D721Med (cell line): ENCODE measurements around the gene ZSWIM8.
"Not testable (repeated sequence)": the region's sequence is repeated elsewhere in the genome, so short reads cannot be mapped to it uniquely, and the experiment has no call there.

Experiments
- DNase-seq: peaks from one replicate; pipeline ENCODE4 v3.0.0; 2011; ENCODE audit warnings: low spot score; ENCODE audit not compliant: insufficient read length
- FAIRE-seq: peaks from 2 replicates; lab custom pipeline; 2011; peaks lifted over from hg19 to GRCh38; lab: Jason Lieb, UNC
- TF ChIP-seq, protein P1 (sequence below): IDR thresholded peaks from 2 replicates; pipeline ENCODE4 v1.5.1; 2012; ENCODE audit warnings: mild to moderate bottlenecking, control low read depth; ENCODE audit not compliant: insufficient read depth; ENCODE audit errors: missing control alignments

ZSWIM8 gene

GRCh38 chr10:73782749-73783085 is 2.7 kb upstream of the ZSWIM8 start:
- DNase-seq = no peak
- FAIRE-seq = no peak
- TF ChIP-seq, protein P1, sequence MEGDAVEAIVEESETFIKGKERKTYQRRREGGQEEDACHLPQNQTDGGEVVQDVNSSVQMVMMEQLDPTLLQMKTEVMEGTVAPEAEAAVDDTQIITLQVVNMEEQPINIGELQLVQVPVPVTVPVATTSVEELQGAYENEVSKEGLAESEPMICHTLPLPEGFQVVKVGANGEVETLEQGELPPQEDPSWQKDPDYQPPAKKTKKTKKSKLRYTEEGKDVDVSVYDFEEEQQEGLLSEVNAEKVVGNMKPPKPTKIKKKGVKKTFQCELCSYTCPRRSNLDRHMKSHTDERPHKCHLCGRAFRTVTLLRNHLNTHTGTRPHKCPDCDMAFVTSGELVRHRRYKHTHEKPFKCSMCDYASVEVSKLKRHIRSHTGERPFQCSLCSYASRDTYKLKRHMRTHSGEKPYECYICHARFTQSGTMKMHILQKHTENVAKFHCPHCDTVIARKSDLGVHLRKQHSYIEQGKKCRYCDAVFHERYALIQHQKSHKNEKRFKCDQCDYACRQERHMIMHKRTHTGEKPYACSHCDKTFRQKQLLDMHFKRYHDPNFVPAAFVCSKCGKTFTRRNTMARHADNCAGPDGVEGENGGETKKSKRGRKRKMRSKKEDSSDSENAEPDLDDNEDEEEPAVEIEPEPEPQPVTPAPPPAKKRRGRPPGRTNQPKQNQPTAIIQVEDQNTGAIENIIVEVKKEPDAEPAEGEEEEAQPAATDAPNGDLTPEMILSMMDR = no peak

DNA sequence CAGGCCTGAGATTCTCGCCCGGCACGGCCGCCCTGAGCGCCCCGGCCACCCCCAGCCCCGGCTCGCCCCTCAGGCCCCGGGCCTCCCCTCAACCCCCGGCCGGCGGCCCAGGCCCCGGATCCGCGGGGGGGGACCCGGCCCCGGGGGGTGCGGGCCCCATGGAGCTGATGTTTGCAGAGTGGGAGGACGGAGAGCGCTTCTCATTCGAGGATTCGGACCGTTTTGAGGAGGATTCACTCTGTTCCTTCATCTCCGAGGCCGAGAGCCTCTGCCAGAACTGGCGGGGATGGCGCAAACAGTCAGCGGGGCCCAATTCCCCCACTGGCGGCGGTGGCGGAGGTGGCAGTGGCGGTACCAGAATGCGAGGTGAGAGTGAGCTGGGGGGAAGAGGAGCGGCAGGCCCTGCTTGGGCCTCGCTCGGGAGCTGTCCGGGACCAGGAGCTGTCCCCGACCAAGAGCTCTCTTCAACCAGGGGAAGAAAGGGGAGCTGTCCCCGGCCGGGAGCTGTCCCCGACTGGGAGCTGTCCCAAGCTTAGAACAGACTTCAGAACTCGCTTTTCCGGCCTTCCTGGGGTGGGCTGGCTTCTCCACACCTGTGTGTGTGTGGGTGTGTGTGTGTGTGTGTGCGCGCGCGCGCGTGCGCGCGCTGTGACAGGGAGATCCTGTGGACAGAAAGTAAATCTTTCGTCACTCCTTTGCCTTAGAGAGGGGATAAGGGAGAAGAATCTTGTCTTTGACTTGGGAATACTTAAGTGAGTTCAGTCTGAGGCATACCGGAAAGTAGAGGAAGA is 510 bp downstream of the ZSWIM8 start:
- TF ChIP-seq, protein P1 = no peak
- DNase-seq = no peak
- FAIRE-seq = no peak

- FAIRE-seq (no peak), DNase-seq (no peak)
- TF ChIP-seq, protein P1 = no peak
These were observed 1.1 kb downstream of the ZSWIM8 start for GRCh38 chr10:73786512-73786885.

- FAIRE-seq, DNase-seq: not testable (repeated sequence)
These were observed 1.8 kb downstream of the ZSWIM8 start for GRCh38 chr10:73787031-73787800.

DNA sequence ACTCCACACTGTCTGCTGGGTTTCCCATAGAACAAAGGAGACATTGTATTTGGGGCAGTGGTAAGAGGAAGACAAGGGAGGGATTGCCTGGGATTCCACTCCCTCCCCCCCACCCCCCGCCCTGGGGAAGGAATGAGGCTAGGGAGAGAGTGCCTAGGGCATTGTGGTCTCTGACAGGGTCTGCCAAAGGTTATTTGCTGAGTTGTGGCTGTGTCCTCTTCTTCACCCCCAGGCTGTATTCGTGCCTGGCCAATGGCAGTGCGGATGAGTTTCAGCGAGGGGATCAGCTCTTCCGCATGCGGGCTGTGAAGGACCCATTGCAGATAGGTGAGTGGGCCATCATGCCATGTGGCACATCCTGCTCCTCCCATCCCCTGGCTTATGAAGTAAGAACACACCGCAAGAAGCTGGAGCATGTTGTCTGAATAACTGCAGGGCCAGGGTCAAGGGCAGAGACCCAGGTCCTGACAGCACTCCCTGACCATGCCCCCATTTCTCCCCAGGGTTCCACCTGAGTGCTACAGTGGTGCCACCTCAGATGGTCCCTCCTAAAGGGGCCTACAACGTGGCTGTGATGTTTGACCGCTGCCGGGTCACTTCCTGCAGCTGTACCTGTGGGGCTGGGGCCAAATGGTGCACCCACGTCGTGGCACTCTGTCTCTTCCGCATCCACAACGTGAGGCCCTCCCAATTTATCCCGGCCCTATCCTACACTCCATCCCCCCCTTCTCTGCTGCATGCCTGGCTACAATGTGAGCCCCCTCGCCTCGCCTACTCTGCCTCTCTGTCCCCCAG is 3.7 kb downstream of the ZSWIM8 start:
- no peak for FAIRE-seq
- TF ChIP-seq, protein P1 = no peak
- no peak for DNase-seq

- DNase-seq (no peak), FAIRE-seq (no peak)
- TF ChIP-seq, protein P1 = no peak
These were observed 4.3 kb downstream of the ZSWIM8 start for GRCh38 chr10:73789659-73790055.

DNA sequence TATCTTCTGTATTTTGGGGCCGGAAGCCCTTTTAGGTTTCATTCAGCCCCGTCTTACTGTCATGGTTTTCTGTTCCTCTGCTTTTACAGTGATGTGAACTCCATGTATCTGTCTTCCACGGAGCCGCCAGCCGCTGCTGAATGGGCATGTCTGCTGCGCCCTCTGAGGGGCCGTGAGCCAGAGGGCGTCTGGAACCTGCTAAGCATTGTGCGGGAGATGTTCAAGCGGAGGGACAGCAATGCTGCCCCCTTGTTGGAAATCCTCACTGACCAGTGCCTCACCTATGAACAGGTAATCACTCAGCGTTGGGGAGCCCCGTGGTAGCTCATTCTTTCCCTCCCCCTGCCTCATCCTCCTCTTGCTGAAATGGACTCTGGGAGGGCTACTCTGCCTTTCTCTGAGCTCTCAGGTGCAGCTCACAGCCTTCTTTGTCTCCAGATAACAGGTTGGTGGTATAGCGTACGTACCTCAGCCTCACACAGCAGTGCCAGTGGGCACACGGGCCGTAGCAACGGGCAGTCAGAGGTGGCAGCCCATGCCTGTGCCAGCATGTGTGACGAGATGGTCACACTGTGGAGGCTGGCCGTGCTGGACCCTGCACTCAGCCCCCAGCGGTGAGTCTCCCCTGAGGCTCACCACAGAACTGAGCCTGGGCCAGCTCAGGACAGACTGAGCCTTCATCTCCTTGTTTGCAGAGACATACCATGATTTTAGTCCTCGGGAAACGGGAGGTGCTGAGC is 5.7 kb downstream of the ZSWIM8 start:
- no peak for DNase-seq
- no peak for FAIRE-seq
- TF ChIP-seq, protein P1 = no peak
